HG02678 (cell line): Measurements from ENCODE around the gene ELMO1.
A peak's percentile ranks its signal among the peaks of the same experiment; 100 is the strongest.

Source experiments
- ATAC-seq: cut with Tn5 transposase; IDR thresholded peaks from one replicate; pipeline ENCODE4 v1.9.1; 2021; ENCODE audit warnings: mild to moderate bottlenecking, moderate library complexity; ENCODE audit not compliant: unreplicated experiment

The ELMO1 gene

DNA sequence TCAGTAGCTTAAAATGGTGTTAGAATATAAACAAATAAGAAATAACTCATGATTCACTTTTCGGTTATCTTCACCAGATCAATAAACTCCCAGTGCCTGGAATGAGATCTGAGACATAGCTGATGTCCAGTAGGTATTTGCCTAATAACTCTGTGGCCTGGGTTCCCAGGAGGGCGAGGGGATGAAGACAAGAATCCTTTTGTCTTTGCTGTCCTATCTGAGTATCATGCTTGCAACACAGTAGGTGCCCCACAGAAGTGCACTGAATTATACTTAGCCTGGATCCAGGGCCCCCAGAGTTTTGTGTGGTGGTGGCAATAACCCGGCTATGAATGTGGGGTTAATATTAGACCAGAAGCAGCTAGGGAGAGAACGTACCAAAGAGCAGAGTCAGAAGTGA lies 374.3 kb downstream of the ELMO1 start:
- ATAC-seq, result no peak

- ATAC-seq, result no peak
These were observed 377.5 kb downstream of the ELMO1 start for GRCh38 chr7:37071124-37071523.

DNA sequence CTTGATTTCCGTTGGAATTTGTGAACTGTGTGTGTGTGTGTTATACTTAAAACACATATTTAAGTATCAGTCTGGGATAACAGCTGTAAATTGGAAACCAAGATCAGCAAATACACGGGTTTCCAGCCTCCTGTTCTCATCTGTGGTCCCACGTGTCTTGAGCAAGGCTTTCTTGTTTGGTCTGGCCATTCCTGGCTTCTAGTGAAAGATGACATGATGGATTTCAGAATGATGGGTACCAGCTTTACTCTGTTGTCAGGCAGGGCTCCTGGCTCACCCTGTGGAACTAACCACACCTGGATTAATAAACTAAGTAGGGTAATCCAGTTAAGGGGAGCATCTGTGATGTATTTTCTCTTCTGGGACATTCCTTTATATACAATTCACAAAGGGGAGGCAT lies 378.2 kb downstream of the ELMO1 start:
- no peak for ATAC-seq

DNA sequence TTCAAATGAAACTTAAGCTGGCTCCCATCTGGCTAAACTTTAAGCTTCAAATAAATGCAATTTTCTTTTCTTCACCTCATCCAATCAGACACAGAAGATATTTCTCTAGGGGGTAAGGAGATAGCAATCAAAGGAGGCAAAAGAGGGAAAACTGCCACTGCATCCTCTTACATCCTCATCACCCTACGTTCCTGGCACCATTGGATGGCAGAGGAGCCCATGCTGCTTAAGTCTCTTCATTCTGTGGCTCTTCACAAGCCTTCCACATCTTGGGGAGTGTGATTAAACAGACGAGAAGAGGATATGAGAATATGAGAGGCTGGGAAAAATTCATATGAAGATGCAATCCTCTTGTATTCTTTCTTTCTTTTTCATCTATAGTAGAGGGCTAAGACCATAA lies 378.6 kb downstream of the ELMO1 start:
- ATAC-seq, result no peak

DNA sequence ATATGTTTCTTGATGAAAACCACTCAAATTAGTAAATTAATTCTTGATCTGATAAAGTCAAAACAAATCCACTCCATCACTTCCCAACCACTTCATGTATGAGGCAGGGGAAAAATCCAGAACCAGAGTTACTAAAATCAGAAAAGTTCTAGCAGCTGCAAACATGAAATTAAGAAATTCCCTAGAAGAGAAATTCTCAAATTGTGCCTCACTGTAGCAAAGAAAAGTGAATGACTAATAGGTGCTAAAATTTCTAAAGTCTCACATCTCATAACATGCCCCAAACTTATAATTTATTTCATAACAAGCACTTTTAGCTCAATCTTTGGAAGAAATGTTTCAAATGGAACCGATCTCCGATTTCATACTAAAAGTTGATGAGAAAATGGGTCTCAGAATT lies 379.3 kb downstream of the ELMO1 start:
- no peak for ATAC-seq

- no peak for ATAC-seq
These were observed 379.8 kb downstream of the ELMO1 start for GRCh38 chr7:37068902-37069301.

DNA sequence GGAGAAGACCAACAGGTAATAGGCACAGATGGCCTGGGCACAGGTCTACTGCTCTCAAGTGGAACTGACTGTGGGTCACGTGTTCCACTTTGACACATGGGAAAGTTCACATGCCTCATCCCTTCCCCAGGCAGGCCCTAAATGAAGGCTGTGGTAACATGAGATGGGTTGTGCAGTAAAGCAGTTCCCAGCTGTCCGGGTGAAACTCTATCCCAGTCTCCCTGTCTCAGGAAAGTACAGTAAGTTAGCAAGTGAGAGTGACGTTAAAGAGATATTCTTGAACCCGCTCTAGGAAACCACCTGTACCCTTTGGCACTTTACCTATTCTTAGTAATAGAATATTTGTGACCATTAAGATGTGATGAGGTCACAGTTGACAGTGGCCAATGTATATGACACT lies 380.6 kb downstream of the ELMO1 start:
- no peak for ATAC-seq

- ATAC-seq, result peak; percentile 45
These were observed 382.8 kb downstream of the ELMO1 start for GRCh38 chr7:37065779-37066271.

DNA sequence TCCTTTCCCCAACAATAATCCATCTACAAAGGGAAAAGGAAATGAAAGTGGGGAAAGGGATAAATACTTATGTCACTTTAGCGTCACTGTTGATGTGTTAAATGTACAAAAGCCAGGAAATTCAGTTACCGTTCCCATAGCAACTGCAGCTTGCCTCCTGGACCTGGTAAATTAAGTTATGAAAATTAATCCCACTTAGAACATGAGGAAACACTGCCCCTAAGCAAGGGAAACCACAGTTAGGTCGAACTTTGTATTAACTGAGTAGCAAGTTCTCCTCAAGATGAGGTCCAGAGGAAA lies 386.2 kb downstream of the ELMO1 start:
- no peak for ATAC-seq

DNA sequence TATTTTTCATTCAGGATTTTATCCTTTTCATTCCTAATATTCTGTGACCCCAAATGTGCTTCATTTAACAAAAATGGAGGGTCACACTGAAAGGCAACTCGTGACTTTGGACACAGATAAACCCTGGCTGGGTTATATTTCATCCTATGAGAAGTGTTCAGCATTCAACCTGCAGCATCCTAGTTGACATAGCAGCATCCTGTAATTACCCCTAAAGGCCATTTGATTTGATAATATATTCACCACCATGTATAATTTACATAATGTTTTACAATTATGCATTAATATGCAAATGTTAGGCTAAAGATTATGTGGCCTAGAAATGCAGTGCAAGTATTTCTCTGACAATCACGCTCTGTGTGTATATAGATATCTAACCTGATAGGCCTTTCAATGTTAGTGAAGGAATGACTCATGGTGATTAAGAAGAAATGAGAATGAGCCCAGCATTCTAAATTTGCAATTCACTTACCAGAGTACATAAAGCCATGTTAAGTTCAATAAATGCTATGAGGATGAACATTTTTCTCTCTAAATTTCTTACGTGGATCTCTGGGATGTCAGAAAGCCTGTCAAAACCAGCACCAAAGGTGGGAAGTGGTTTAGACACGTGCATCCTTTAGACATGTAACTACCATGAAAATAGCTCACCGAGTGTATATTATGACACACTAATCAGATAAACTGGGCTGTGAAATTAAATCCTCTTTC lies 386.7 kb downstream of the ELMO1 start:
- ATAC-seq, result no peak

GRCh38 chr7:37056234-37056912 lies 392.3 kb downstream of the ELMO1 start:
- no peak for ATAC-seq

DNA sequence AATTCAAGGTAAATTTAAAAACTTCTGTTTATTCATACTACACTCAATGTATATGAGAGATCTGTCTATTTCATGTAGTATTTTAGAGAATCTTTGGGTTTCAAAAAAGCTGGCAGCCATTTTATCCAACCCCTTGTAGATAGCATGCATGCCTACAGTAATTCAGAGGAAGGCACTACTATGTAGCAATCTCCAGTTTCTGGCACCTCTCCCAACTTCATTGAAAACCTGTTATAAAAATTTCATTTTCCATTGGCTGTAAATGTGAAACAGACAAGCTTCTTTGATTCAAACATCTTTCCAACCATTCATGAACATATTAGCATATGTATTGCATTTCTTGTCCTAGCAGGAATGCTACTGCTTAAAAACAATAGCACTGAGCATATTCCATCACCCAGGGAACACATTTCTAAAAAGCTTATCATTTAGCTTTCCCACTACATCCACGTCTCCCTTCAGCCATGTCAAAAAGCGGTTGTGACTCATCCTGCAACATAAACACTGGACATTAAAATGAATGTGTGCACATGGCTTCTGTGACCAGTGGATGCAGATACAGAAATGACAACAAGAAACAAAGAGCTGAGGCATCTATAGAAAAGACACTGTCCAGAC lies 393.9 kb downstream of the ELMO1 start:
- ATAC-seq, result no peak

DNA sequence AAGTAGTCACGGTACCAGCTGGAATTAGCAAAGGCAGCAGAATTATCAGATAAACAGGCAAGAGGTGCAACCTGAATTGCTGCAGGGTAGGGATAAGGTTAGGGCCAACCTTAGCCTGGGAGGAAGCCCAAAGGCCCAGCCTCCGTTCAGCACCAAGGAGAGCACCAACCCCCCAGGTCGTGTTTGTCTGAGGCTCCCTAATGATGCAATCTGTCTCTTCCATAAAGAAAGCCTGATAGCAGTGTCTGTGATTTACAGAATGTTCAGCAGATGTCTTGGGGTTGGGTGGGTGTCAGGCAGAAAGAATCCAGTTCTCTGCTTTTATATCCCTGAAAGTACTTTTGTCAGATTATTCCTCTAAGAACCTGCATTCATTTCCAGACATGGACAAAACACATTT lies 396.0 kb downstream of the ELMO1 start:
- no peak for ATAC-seq

DNA sequence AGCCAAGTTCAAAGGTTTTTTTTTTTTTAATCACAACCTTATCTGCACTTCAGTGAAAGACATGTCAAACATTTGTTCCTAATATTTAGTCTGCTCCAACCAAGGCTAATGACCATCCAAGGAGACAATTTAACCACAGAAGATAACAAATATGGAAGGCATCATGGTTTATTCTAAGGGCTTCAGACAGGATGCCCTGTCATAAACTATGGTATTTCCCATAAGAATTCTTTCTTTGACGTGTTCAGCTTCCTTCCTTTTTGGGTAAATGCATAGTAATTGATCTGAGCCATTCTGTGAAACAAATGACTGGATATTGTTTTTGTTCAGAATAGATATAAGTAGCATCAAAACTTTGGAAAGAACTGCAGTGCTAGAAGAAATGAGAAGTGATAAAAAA lies 397.9 kb downstream of the ELMO1 start:
- ATAC-seq, result no peak

- ATAC-seq, result no peak
These were observed 400.0 kb downstream of the ELMO1 start for GRCh38 chr7:37048674-37049073.

- ATAC-seq, result no peak
These were observed 401.4 kb downstream of the ELMO1 start for GRCh38 chr7:37047260-37047659.

DNA sequence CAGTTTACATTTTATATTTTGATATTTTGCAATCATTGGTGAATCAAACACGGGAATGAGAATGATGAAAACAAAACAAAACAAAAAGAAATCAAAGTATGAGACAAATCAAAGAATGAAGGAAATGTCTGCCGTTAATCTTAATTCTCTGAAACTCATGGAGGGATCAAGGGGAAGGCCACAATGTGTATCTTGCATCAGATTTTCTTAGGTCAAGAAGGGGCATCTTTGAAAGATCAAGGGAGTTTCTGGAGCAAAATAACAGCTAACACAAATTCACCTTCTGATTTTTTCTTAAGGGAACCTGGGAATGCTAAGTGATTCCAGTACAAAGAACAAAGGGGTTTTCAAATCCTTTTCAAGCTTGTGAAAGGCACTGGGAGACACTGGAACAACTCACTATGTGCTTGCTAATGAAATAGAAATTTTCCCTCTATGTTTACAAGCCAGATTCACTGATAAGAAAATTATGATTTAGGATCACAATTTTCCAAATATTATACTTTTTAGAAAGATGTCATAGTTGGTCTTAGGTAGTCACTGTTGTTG lies 402.1 kb downstream of the ELMO1 start:
- ATAC-seq, result no peak

- no peak for ATAC-seq
These were observed 402.9 kb downstream of the ELMO1 start for GRCh38 chr7:37045681-37046179.

DNA sequence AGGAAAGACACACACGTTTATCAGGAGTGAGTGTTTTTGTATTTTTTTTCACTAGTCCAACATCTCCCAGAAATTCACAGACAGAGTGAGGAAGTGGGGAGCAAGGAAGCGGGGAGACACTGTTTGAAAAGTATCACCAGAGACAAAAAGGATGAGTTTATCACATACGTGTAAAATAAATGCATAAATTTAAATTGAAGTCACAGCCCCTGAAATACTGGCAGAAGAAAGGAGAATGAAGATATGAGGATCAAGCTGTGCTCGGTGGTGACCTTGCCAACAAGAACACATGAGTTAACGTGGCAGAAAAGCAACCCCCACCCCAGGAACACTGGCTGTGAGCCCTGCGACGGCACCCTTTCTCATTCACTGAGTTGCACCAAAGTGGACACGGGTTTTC lies 407.2 kb downstream of the ELMO1 start:
- ATAC-seq, result no peak

GRCh38 chr7:37040330-37040729 lies 408.3 kb downstream of the ELMO1 start:
- no peak for ATAC-seq

DNA sequence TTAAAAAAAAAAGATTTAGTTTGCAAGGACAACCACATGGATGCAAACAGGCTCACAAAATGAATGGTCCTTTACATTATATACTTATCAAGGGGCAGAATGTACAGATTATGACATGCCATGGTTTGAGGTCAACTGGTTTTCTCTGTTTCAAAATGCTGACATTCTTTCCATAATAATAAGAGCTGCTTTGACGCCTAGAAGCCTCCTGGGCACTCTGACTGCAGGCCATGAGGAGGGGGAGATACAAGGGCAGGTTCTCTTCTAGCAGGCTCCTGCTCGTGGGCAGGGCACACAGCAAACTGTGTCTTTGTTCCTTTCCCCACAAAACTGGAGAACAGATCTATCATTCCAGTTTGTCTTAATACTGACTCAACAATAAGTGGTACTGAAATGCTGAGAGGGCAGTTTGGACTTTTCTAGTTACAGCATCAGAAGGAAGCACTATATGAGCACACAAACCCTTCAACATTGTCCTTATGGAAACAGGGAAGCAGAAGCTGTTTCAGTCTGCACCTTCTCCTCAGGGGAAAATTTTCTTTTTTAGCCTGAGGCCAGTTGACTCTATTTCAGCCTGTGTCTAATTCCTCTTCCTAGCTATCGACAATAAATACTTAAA lies 409.4 kb downstream of the ELMO1 start:
- ATAC-seq, result no peak
